HS-5 (cell line): ENCODE data around the gene CRLF1.
A peak's percentile ranks its signal among the peaks of the same experiment; 100 is the strongest.

Source experiments
- DNase-seq: peaks from one replicate; pipeline ENCODE4 v3.0.0-alpha.2; 2012; ENCODE audit warnings: low read depth

CRLF1 gene

DNA sequence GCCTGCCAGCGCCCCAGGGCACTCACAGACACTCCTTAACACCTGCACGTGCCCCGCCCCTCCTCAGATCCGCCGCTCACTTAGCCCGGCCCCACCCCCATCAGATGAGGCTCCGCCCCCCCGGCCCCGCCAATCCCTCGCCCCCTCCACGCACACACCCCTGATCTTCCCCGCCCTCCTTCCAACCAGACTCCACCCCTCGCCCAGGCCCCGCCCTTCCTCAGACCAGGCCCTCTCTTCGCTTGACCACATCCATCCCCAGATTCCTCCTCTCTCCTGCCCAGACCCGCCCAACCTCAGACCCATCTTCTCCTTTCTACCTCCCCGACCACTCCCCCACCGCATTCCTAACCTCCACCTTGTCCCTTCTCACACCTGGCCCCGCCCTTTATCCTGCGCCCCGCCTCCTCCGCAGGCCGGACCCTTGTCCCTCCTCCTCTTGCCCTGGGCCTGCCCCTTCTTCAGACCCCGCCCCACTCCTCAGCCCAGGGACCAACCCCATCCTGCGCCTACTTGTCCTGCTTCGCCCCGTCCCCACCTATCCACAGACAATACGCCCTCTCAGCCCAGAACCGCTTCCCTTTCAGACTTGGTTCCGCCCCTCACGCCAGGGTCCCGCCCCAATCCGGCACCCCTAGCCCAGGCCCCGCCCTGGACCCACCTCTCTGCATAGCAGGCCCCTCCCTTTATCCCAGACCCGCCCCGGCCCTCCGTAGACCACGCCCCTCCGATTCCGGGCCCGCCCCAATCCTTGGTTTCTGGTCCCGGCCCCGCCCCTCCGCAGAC, 29.8 kb upstream of the CRLF1 start:
- DNase-seq, result peak; percentile 48

DNA sequence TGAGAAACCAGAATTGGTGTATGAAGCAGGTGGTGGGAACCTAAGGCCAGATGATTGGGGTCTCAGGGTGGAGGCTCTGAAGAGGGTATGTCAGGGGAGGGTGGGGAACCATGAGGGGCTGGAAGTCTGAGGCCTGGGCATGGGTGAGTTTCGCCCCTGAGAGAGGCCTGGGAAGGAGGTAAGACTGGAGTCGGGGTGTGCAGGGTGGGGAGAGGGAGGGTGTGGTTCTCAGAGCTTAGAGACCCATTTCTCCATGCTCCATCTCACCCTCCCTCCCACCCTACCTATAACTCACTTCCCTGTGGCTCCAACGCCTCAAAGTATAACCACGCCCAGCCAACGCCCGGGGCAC, 29.2 kb upstream of the CRLF1 start:
- no peak for DNase-seq

DNA sequence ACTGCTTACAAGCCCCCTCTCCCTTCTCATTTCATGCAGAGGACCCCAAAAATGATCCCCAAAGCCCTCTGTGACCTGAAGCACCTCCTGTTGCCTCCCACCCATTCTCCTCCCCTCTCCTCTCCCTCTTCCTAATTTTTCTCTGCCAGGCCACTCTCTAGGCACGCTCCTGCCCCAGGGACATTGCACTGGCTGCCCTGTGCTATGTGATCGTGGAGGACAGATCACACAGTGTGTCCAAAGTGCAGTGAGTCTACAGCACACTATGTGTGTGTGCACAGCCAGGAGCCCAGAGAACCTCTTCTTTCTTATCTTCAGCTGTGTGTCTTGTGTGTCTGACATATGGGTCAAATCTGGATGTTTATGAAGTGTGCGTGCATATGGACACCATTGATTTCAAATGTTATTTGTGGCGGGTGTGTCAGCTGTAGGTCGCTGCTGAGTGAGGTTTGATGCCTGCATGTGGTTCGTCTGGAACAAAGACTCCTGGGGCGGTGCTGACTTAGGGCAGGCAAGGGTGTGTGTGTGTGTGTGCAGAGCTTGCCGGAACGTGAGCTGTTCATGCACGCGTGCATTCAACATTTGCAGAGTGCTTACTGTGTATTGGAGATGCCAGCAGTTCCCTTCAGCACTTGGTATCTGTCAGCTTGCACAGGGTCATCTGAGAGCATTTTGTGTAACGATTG, 28.2 kb upstream of the CRLF1 start:
- no peak for DNase-seq

DNA sequence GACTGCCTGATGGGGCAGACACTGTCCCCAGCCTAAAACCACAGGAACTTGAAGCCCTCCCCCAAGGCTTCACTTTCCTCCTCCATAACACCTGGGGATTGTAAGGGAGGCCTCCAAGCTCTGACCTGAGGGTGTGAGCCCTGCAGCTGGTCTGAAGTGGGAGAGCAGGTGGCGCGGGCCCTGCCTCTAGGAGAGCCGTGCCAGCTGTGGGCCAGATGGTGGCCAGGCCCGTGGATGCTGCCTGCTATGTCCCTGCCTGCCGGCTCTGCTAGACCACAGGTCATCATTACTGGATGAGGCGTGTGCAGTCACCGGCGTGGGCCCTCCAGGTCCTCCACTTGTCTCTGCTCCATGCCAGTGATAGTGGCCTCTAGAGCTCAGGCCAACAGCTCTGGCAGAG, 26.7 kb upstream of the CRLF1 start:
- DNase-seq, result no peak

DNA sequence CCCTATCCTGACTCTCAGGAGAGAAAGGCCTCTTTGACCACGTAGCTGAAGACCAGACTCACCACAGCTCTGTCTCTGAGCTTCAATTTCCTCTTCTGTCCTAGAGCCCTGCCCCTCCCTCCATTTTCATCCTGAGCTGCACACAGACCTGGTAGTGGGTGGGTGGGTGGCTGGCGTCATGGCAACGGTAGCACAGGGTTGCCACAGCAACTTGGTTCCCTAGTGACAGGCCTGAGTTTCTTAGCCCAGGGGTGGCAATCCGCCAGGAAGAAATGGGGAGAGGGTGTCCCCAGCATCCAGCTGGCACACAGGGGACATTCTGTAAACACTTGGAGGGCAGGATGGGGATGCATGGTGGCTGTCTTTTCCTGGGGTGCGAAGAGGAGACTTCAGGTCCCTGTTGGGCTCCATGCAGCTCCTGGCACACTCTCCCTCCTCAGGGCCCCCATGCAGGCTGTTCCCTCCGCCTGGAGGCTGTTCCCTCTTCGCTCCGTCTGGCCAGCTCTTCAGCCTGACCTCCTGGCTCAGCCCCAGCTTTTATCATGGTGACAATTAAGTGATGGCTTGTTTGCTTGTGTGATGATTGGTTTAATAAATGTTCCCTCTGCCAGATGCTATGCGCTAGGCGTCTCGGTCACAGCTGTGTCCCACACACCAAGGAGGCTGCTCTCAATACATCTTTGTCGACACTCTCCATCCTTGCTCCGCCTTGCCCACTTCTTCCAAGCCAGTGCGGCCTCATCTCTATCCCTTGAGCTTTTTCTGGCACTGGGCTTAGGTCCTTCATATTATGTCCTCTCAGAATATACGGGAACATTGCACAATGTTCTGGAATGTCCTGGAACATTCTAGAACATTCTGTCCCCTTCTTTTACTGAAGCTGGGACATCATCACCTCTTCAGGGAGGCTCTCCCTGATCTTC, 22.8 kb upstream of the CRLF1 start:
- DNase-seq, result no peak

DNA sequence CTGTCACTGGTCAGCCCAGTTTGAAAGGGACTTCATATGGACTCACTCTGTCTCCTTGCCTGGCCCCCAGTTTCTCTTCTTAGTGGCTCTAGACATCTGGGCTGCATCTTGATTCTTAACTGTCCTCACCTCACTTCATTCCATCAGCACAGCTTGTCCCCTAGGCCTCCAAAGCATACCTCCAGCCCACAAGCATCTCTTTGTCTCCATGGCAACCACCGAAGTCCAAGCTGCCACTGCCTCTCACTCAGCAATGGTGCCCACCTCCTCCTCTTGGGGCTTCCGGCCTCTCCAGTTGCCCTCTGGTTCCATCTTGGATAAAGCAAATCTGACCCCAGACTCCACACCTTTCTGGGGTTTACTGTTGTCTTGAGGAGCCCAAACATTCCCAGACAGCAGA, 20.3 kb upstream of the CRLF1 start:
- DNase-seq, result no peak

DNA sequence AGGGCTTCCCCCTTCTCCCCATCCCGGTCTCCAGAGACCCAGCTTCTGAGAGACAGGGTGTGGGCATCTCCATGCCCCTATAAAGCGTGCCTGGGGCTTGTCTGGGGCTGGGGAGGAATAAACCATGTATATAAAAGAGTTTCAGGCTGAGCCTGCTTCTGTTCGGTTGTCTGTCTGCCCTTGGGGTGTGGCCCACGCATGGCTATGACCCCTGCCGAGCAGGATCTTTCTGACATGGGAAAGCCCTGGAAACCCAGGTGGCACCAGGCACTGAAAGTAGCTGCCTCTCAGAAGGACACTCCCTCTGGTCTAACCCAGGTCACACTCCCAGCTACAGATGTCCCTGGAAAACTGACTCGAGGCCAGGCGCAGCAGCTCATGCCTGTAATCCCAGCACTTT, 14.3 kb upstream of the CRLF1 start:
- DNase-seq, result no peak

DNA sequence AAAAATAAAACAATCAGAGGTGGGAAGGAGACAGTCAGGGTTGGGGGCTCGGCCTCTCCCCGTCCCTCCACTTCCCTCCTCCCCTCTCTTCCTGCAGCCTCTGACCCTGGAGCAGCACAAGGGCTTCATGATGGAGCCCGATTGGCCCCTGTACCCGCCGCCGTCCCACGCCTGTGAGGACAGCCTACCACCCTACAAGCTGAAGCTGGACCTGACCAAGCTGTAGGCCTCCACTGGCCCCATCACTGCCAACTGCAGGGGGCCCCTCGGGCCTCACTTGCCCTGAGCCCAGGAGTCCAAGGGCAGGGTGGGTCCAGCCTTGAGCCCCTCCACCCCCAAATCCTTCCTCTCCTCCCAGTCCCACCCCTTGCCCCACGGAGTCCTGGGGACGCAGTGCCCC, 13.7 kb upstream of the CRLF1 start:
- no peak for DNase-seq

DNA sequence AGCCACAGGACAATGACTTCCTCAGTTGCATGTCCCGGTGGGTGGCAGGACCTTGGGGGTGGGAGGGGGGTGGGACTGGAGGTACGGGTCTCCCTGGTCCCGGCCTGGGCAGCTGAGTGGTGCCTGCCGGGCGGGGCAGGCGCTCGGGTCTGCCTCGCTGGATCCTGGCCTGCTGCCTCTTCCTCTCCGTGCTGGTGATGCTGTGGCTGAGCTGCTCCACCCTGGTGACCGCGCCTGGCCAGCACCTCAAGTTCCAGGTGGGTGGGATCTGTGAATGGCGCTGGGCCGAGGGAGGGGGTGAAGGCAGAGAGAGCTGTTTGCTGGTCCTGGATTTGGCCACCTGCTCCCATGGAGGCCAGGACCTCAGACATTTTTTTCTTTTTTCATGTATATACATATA, 11.6 kb upstream of the CRLF1 start:
- no peak for DNase-seq

DNA sequence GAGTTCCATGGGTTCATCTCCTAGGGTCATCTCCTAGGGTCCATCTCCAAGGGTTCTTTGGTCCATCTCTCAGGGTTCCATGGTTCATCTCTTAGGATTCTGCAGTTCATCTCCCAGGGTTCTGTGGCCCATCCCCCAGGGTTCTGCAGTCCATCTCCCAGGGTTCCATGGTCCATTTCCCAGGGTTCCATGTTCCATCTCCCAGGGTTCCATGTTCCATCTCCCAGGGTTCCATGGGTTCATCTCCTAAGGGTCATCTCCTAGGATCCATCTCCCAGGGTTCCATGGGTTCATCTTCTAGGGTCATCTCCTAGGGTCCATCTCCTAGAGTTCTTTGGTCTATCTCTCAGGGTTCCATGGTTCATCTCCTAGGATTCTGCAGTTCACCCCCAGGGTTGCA, 11.0 kb upstream of the CRLF1 start:
- no peak for DNase-seq

DNA sequence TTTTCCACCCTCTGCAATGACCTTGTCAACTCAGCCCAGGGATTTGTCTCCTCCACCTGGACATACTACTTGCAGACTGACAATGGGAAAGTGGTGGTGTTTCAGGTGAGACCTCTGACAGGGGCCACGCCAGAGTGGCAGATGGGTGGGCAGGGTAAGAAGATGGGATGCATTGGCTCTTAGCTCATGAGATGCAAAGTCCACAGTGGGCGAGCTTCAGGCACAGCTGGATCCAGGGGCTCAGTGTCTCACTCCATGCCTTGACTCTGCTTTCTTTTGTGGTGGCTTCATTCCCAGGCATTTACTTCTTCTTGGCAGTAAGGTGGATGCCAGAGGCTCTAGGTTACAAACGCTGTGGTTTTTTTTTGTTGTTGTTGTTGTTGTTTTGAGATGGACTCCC, 9.4 kb upstream of the CRLF1 start:
- DNase-seq, result no peak

DNA sequence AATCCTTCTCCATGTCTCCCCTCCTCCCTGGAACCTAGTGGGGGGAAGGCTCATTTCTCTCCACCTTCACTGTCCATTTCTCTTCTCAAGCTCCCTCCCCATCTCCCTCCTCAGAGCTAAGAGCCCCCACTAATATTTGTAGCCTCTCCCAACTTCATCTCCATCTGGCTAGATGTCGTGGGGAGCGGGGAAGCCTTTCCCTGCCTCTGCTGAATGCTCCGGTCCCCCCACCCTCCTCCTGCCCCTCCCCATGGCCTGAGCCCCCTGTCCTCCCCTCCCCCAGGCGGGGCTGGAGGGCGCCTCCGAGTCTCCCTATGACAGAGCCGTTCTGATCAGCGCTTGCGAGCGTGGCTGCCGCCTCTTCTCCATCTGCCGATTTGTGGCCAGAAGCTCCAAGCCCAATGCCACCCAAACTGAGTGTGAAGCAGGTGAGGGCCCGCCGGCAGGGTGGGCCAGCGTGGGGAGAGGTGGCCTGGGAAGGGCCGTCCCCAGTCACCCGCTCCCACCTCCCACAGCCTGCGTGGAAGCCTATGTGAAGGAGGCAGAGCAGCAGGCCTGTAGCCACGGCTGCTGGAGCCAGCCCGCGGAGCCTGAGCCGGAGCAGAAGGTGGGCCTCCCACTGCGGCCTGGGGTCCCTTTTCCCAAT, 7.1 kb upstream of the CRLF1 start:
- no peak for DNase-seq

DNA sequence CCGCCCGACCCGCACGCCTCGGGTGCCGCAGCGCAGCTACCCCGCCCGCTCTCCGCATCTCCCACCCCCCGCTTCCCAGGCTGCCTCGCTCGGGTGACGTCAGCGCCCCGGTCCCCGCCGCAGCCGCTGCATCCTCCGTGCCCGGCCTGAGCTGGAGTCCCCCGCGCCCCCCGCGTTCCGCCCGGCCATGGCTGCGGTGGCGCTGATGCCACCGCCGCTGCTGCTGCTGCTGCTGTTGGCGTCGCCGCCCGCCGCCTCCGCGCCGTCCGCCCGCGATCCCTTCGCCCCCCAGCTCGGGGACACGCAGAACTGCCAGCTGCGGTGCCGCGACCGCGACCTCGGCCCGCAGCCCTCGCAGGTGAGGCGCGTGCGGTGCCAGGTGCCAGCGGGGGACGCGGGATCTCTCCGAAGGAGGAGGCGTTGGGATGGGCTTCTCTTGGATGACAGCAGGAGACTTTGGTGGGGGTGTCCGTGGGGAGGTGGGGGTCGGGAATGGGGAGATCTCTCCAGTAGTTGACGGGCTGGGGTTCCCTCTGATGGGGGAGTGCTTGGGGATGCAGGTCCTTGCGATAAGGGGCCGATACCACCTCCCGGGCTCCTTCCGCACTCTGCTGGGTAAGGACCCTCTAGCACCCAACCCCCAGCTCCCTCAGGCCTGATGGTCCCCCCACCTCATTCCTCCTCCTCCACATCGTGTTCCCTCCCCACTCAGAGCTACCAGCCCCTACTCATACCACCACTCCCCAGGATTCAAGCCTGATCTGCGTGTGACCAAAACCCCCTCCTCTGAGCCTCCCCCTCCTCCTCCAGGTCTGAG, 6.4 kb upstream of the CRLF1 start, which contains the start of gene TMEM59L:
Gene TMEM59L, plus strand, starts transcription at position 99 of the 817 bp plus-strand sequence. Its CDS starts 89 bp downstream, at position 188.
- DNase-seq, result no peak

DNA sequence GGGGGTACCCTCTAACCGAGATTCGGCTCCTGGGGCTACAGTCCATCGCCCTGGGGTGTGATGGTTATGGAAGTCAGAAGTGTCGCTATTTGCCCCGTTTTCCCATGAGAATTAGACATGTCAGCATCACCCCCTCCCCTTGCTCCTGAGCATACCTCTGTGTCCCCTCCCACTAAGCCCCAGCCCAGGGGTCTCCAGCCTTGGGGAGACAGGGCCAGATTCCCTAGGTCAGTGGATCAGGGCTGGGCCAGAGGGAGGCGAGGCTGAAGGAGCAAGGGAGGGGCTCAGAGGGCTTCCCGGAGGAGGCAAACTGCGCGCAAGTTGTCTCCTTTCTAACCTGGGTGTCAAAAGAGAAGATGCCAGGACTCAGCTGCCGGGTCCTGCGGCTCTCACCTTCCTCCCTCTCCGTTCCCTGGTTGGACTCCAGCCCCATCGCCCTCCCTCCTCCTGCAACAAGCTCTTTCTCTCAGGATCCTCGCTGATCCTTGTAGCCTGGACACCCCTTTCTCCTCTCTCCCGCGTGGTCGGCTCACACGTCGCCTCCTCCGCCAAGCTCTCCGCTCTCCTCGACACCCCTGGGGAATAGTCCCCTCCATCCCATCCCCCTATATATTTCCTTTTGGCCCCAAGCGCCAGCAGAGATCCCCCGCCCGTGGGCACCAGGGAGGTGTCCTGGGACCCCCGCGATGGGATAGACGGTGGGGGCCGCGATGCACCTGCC, 5.6 kb upstream of the CRLF1 start:
- no peak for DNase-seq

DNA sequence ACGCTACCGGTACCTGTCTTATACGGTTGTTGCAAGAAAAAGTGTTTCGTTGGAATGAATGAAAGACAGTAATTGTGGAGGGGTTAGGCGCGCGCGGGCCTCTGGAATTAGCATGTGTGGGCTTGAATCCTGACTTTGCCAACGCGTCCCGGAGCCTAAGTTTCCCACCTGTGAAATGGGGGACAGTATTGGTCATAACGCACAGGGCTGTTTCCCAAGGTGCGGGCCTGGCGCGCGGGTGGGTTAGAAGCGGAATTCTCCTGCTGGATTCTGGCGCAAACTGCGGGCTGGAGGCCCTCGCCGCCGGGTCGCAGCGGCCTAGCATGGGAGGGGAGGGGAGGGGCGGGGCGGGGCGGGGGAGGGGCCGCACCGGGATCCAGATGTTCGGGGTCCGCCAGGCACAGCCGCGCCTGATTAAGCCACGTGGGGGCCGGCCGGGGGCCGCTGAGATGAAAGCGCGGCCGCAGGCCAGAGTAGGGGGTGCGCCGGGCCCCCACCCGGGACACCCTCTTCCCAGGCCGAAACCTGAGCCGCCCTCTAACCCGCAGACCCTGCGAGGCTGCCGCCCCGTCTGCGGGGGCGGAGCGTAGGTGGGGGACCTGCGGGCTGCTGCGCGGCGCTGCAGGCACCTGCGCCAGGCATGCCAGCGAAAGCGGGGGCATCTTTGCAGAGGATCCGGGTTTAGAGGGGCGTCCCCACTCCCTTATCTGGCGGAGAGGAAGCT, 4.9 kb upstream of the CRLF1 start:
- DNase-seq, result no peak

DNA sequence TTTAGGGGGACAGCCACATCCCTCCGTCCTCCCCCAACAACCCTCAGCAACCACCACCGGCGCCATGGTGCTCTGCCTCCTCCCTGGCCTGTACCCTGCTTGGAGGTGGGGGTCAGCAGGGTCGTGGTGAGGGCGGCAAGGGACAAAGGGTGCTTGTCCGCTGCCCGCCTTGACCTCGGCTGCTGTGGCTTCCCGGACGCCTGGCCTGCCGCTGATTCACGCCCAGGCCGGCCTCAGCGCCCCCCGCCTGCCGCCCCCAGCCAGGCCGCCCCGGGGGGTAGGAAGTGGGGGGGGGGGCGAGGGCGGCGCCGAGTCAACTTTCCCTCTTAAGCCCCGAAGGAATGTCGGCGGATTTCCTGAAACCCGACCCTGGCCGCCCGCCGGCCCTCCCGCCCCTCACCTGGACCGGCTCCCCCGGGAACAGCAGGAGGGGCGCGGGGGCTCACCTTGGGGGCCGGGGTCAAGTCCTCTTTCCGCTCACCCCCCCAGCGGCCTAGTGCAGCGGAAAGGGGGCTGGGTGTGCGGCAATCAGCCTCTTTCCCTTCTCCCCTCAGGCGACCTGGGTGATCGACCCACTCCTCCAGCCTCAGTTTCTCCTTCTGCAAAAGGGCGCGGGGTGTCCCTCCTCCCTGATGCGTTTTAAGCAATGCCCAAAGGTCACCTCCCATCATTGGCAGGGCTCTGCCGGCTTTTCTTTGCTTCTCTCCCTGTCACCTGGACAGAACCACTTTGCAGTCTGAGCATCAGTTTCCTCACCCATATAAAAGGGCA, 4.1 kb upstream of the CRLF1 start:
- no peak for DNase-seq

DNA sequence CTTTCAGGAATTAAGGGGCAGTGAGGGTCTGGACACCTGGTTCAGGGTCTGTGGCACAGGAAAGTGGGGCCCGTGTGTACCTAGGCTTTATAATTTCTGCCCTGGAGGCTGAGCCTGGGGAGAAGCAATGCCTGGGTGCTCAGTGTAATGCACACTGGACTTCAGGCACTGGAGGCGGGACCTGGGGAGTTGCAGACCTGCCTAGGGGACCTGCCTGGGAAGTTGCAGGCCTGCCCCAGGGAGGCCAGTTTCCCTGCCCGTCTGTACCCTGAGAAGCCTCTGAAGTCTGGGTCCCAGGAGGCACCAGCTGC, 3.6 kb upstream of the CRLF1 start:
- DNase-seq, result no peak

DNA sequence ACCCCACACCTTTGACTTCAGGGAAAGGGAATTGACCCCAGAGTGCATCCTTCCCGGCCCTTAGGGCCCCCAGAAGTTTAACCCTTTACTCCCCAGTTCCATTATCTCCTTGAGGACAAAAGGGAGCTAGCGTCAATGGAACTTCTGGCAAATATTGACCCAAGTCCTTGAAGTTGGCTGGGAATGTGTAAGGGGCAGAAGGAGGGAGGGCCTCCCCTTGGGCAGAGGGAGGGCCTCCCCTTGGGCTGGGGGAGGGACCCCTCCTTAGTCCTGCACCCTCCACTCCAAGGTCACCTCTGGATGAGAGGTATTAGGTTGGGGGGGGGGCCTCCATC, 3.1 kb upstream of the CRLF1 start:
- DNase-seq, result no peak
